Thyroid gland (tissue), 4 donors: ENCODE results near the gene TMEM31. TPM values are rescaled to one million over a fixed set of nuclear protein-coding genes. Genes with fewer than 3 reads are reported as not detected.

Source experiments
- DNase-seq, 2 donors: peaks; one replicate each; pipeline ENCODE4 v3.0.0-alpha.2; 2019
- H3K27ac ChIP-seq, 3 donors: fragments of 200-600 bp; sonication (generic); 1 replicate in 2 of 3; 2 replicates in 1 of 3; pipeline ENCODE4 v1.5.1; 2016 to 2019; ENCODE audit warnings: mild to moderate bottlenecking in 1 of 3, moderate library complexity in 1 of 3
- H3K27me3 ChIP-seq: fragments of 200-600 bp; sonication (generic); one replicate; pipeline ENCODE4 v1.5.1; 2019
- H3K36me3 ChIP-seq, 2 donors: fragments of 200-600 bp; sonication (generic); one replicate each; pipeline ENCODE4 v1.5.1; 2016 to 2019
- H3K4me1 ChIP-seq, 2 donors: fragments of 200-600 bp; sonication (generic); one replicate each; pipeline ENCODE4 v1.5.1; 2017 to 2019
- H3K4me3 ChIP-seq, 3 donors: fragments of 200-600 bp; sonication (generic); replicated peaks in 1 of 3; 1 replicate in 2 of 3; 2 replicates in 1 of 3; pipeline ENCODE4 v1.5.1; 2016; ENCODE audit warnings: mild to moderate bottlenecking in 1 of 3
- H3K9me3 ChIP-seq: fragments of 200-600 bp; sonication (generic); one replicate; pipeline ENCODE4 v1.5.1; 2017
- CTCF ChIP-seq, 6 experiments: fragments of 200-600 bp in 3 of 6; fragments of 450-650 bp in 3 of 6; sonication (generic) in 3 of 6; IDR thresholded peaks; one replicate each; pipeline ENCODE4 v1.5.1; 2016 to 2019; ENCODE audit warnings: antibody characterized with exemption in 6 of 6, mild to moderate bottlenecking in 2 of 6, inconsistent platforms in 1 of 6, moderate library complexity in 1 of 6
- POLR2A ChIP-seq, 2 donors: fragments of 450-650 bp; IDR thresholded peaks; one replicate each; pipeline ENCODE4 v1.6.1; 2017; ENCODE audit warnings: antibody characterized with exemption in 2 of 2, mild to moderate bottlenecking in 2 of 2, moderate library complexity in 1 of 2
- WGBS, 2 donors: methylation state at CpG; one replicate each; pipeline ENCODE4 v1.1.5; 2017; 5-methylcytosine and 5-hydroxymethylcytosine counted together
- intact Hi-C: fragments of 100-400 bp; cut with DNase I; formaldehyde crosslinking; loops from one replicate; pipeline ENCODE4 v1.15.1; 2023
- total RNA-seq, 4 donors: library from RNA; depleted of rRNA; stranded (reverse); fragments of >200 nt; gene quantifications; one replicate each; pipeline ENCODE4 v1.2.3, GENCODE V29; 2016

The TMEM31 gene
- total RNA-seq, 4 donors from 2014 or later = not detected

DNA sequence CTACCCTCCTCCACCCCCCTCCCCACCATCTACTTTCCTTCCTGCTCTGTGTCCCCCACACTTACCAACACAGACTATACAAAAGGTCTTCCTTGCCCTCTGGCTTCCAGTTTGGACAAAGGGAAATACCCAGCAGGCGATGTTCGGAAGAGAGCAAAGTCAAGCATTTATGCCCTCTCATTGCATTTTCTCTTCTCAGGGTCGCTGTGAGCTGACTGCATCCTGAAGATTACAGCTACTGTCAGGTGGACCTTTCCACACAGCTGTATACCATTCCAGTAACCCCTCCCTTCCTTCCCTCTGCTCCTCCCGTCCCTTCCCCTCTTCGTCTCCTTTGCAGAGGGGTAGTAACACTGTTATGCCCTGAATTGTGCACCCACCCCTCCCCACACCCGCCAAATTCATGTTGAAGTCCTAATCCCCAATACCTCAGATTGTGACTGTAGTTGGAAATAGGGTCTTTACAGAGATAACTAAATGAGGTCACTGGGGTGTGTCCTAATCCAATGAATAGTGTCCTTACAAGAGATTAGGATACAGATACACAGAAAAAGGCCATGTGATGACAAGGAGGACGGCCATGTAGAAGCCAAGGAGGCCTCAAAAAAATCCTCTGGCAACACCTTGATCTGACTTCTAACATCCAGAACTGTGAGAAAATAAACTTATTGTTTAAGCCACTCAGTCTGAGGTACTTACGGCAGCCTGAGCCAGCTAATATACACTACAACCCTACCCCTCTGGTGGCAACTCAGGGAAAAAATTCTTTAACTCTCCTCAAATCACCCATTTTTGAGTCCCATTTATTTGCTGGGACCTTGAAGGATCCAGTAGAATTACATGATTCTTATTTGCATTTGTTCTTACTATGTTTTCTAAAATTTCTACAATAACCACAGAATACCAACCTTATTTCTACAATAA, 35.9 kb upstream of the TMEM31 start:
- no peak for TF ChIP-seq CTCF (IDR thresholded peaks at IDR 0.05)
- no peak for TF ChIP-seq POLR2A (IDR thresholded peaks at IDR 0.05)
- Histone ChIP-seq H3K27me3 (no peaks in the 10 kb centered on the region), H3K27ac (no peak overlapping the region), H3K36me3 (peaks cover 14% of the 10 kb centered on the region in 2 donors), H3K4me1 (no peaks in the 10 kb centered on the region), H3K4me3 (no peak overlapping the region), H3K9me3 (no peaks in the 10 kb centered on the region)
- whole genome bisulfite sequencing, 2 donors = 87 to 89% methylated on average over 8 of the region's 8 CpGs
- DNase-seq = no peak
- intact Hi-C loops = loop anchor here (10.0 kb wide), 1 partner anchor 140 kb away; no protein-coding TSS in a partner anchor

DNA sequence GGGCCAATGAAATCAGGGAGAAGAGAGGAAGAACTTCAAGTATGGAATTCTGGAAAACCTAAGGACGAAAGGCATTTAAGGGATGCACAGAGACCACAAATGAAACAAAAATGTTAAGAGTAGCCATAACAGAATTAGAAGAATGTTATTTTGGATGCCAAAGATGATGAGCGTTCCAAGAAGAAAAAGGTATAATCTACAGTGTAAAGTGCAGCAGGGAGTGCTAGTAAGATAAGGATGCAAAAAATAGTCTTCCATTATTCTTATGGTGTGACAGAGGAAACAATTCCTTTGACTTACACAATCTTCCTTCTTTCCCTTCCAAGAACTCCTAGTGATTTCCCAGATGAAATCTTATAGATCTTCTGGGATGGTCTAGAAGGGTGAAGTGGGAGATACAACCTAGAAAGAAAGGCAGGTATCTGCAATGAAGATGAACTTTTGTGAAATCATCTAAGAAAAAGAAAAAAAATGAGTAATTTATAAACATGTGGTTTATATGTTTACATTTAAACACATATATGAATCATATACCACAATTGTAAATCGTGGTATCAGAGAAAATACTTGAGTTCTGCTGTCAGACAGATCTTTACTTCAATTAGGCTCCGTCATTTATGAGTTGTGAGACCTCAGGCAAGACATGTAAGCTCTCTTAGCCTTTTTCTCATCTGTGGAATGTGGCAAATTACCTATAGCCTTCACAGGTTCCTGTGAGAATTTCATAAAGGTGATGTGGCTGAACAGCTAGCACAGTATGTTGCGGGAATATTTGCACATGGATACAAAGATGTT, 32.3 kb upstream of the TMEM31 start:
- Histone ChIP-seq H3K36me3 (peaks cover 14% of the 10 kb centered on the region in 2 donors), H3K4me3 (no peak overlapping the region), H3K9me3 (no peaks in the 10 kb centered on the region), H3K4me1 (no peaks in the 10 kb centered on the region), H3K27me3 (no peaks in the 10 kb centered on the region), H3K27ac (no peak overlapping the region)
- DNase-seq = no peak
- 93 to 96% methylated on average over 5 of the region's 5 CpGs for WGBS, 2 donors
- no peak for TF ChIP-seq POLR2A (IDR thresholded peaks at IDR 0.05)
- TF ChIP-seq CTCF (IDR thresholded peaks at IDR 0.05) = no peak
- intact Hi-C loops = loop anchor here (10.0 kb wide), 1 partner anchor 144 kb away; no protein-coding TSS in a partner anchor

- H3K27me3 ChIP-seq = no peaks in the 10 kb centered on the region
- WGBS, 2 donors = 69 to 89% methylated on average over 2 of the region's 2 CpGs
- peaks cover 9 to 18% of the 10 kb centered on the region in 2 donors for H3K36me3 ChIP-seq
- intact Hi-C loops = no loop called here
- H3K4me3 ChIP-seq = no peak overlapping the region
- no peaks in the 10 kb centered on the region for H3K9me3 ChIP-seq
- no peak overlapping the region for H3K27ac ChIP-seq
- DNase-seq = no peak
- no peaks in the 10 kb centered on the region for H3K4me1 ChIP-seq
- TF ChIP-seq CTCF (IDR thresholded peaks at IDR 0.05) (no peak), POLR2A (IDR thresholded peaks at IDR 0.05) (no peak)
These were observed 29.3 kb upstream of the TMEM31 start for GRCh38 chrX:103681443-103681842.

- H3K9me3 ChIP-seq = no peaks in the 10 kb centered on the region
- no peak for TF ChIP-seq POLR2A (IDR thresholded peaks at IDR 0.05)
- no peak for TF ChIP-seq CTCF (IDR thresholded peaks at IDR 0.05)
- no peak for DNase-seq
- intact Hi-C loops = no loop called here
- peaks cover 0 to 4% of the 10 kb centered on the region in 2 donors for H3K36me3 ChIP-seq
- no peaks in the 10 kb centered on the region for H3K27me3 ChIP-seq
- H3K4me3 ChIP-seq = peak overlapping the region in 2 of 3 donors; percentile 38 to 55
- 4 to 6% methylated on average over 5 of the region's 5 CpGs for WGBS, 2 donors
- H3K4me1 ChIP-seq = no peaks in the 10 kb centered on the region
- peak overlapping the region in 2 of 3 donors; percentile 94 to 100 for H3K27ac ChIP-seq
These were observed 25.3 kb upstream of the TMEM31 start for GRCh38 chrX:103685396-103685795.
